ENCODE results near the gene MAP1LC3A.

GRCh38 chr20:34537651-34538050, 20.9 kb upstream of the MAP1LC3A start:
- TF ChIP-seq, protein P1, sequence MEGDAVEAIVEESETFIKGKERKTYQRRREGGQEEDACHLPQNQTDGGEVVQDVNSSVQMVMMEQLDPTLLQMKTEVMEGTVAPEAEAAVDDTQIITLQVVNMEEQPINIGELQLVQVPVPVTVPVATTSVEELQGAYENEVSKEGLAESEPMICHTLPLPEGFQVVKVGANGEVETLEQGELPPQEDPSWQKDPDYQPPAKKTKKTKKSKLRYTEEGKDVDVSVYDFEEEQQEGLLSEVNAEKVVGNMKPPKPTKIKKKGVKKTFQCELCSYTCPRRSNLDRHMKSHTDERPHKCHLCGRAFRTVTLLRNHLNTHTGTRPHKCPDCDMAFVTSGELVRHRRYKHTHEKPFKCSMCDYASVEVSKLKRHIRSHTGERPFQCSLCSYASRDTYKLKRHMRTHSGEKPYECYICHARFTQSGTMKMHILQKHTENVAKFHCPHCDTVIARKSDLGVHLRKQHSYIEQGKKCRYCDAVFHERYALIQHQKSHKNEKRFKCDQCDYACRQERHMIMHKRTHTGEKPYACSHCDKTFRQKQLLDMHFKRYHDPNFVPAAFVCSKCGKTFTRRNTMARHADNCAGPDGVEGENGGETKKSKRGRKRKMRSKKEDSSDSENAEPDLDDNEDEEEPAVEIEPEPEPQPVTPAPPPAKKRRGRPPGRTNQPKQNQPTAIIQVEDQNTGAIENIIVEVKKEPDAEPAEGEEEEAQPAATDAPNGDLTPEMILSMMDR (IDR thresholded peaks at IDR 0.05), result no peak
- no peak for TF ChIP-seq EP300 (IDR thresholded peaks at IDR 0.05)
